PFSK-1 (cell line): ENCODE results near the gene SCML2.

Experiments used
- FOXP2 ChIP-seq: optimal IDR thresholded peaks from 2 replicates; pipeline ENCODE3; 2011; ENCODE audit warnings: borderline replicate concordance, control low read depth, inconsistent platforms; ENCODE audit not compliant: insufficient read depth; ENCODE audit errors: extremely low read length, extremely low read depth
- POLR2AphosphoS5 ChIP-seq: IDR thresholded peaks from 2 replicates; pipeline ENCODE4 v1.6.1; 2012; ENCODE audit warnings: low read depth, mild to moderate bottlenecking, control low read depth, low read length, moderate library complexity
- REST ChIP-seq, 2 experiments: IDR thresholded peaks; 2 replicates each; pipeline versions ENCODE4 v1.6.1 to v1.8.0; 2011 to 2012; ENCODE audit warnings: low read depth in 2 of 2, low read length in 2 of 2, control low read depth in 1 of 2, inconsistent platforms in 1 of 2, mild to moderate bottlenecking in 1 of 2, moderate library complexity in 1 of 2; ENCODE audit not compliant: insufficient read depth in 1 of 2
- SIN3A ChIP-seq: IDR thresholded peaks from 2 replicates; pipeline ENCODE4 v1.6.1; 2012; ENCODE audit warnings: mild to moderate bottlenecking, low read length, moderate library complexity, borderline replicate concordance; ENCODE audit not compliant: insufficient read depth
- TAF1 ChIP-seq: IDR thresholded peaks from 2 replicates; pipeline ENCODE4 v1.6.1; 2012; ENCODE audit warnings: low read length, control low read depth, borderline replicate concordance; ENCODE audit not compliant: insufficient read depth

SCML2 gene

DNA sequence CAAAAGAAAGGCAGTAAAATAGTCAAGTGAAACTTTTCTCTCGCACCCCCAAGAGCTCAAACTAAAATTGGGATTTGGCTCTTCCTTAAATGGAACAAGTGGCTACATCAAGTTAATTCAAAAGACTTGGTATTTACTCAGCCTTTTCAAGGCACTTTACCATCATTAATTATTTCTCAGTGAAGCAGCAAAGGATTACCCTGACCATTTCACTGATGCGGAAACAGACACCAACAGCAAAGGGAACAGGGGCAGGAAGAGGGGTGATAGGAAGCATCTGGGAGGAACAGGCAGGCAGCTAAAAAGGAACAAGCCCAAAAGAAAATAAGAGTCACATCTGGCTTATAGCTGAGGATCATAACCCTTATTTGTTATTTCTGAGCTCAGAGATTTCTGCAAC lies 2.7 kb downstream of the SCML2 start:
- TF ChIP-seq REST (IDR thresholded peaks at IDR 0.05; ENCODE audit: insufficient read depth in 1 of 2, low read depth in 2 of 2, low read length in 2 of 2) (no peak), TAF1 (no peak), POLR2AphosphoS5 (no peak), FOXP2 (no peak), SIN3A (no peak)

- TF ChIP-seq REST (IDR thresholded peaks at IDR 0.05; ENCODE audit: insufficient read depth in 1 of 2, low read depth in 2 of 2, low read length in 2 of 2) (no peak), FOXP2 (no peak), SIN3A (no peak), TAF1 (no peak), POLR2AphosphoS5 (no peak)
These were observed 6.4 kb downstream of the SCML2 start for GRCh38 chrX:18348047-18348446.

DNA sequence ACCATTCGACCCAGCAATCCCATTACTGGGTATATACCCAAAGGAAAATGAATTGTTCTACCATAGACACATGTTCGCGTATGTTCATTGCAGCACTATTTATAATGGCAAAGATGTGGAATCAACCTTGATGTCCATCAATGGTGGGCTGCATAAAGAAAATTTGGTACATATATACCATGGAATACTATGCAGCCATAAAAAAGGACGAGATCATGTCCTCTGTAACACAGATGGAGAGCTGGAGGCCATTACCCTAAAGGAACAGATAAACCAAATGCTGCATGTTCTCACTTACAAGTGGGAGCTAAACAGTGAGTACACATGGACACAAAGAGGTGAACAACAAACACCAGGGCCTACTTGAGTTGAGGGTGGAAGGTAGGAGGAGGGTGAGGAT lies 45.1 kb downstream of the SCML2 start:
- TF ChIP-seq SIN3A: no peak
- TF ChIP-seq POLR2AphosphoS5: no peak
- TF ChIP-seq TAF1: no peak
- TF ChIP-seq FOXP2: no peak
- no peak for TF ChIP-seq REST (IDR thresholded peaks at IDR 0.05; ENCODE audit: insufficient read depth in 1 of 2, low read depth in 2 of 2, low read length in 2 of 2)

DNA sequence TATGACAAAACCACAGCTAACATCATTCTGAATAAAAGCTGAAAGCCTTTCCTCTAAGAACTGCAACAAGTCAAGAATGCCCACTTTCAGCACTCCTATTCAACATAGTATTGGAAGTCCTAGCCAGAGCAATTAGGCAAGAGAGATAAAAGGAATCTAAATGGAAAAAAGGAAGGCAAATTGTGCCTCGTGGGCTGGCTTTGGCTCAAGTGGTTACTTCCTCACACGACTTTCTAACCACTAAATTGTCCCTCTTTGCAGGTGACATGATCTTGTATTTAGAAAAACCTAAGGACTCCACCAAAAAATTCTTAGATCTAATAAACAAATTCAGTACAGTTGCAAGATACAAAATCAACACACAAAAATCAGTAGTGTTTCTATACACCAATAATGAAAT lies 57.2 kb downstream of the SCML2 start:
- no peak for TF ChIP-seq FOXP2
- no peak for TF ChIP-seq POLR2AphosphoS5
- TF ChIP-seq REST (IDR thresholded peaks at IDR 0.05; ENCODE audit: insufficient read depth in 1 of 2, low read depth in 2 of 2, low read length in 2 of 2): no peak
- TF ChIP-seq TAF1: no peak
- no peak for TF ChIP-seq SIN3A

GRCh38 chrX:18294893-18295292 lies 59.6 kb downstream of the SCML2 start:
- no peak for TF ChIP-seq TAF1
- no peak for TF ChIP-seq REST (IDR thresholded peaks at IDR 0.05; ENCODE audit: insufficient read depth in 1 of 2, low read depth in 2 of 2, low read length in 2 of 2)
- TF ChIP-seq POLR2AphosphoS5: no peak
- no peak for TF ChIP-seq SIN3A
- no peak for TF ChIP-seq FOXP2
